DOHH2 (cell line): Measurements from ENCODE around the gene LOXL1.

Experiments used
- H3F3A ChIP-seq: fragments of 200-600 bp; sonication (generic), shearing (Covaris generic); 2 replicates; pipeline ENCODE4 v1.6.0; 2016; ENCODE audit warnings: antibody characterized with exemption, mild to moderate bottlenecking; ENCODE audit not compliant: control insufficient read depth, insufficient read depth
- H3K27ac ChIP-seq: fragments of 200-600 bp; sonication (generic); 2 replicates; pipeline ENCODE4 v1.5.1; 2014; ENCODE audit warnings: low read depth, mild to moderate bottlenecking, low read length, moderate library complexity
- H3K27me3 ChIP-seq: fragments of 200-600 bp; sonication (generic); 2 replicates; pipeline ENCODE4 v1.6.1; 2014; ENCODE audit warnings: mild to moderate bottlenecking, low read length, mixed read lengths; ENCODE audit not compliant: control insufficient read depth
- H3K36me3 ChIP-seq: fragments of 200-600 bp; sonication (generic); 2 replicates; pipeline ENCODE4 v1.6.1; 2014; ENCODE audit warnings: mild to moderate bottlenecking, low read length, moderate library complexity, mixed read lengths; ENCODE audit not compliant: control insufficient read depth
- H3K4me1 ChIP-seq: fragments of 200-600 bp; sonication (generic); 2 replicates; pipeline ENCODE4 v1.6.1; 2014; ENCODE audit warnings: mild to moderate bottlenecking, low read length, mixed read lengths; ENCODE audit not compliant: control insufficient read depth
- H3K4me2 ChIP-seq: fragments of 200-600 bp; sonication (generic); 2 replicates; pipeline ENCODE4 v1.6.0; 2014; ENCODE audit warnings: mild to moderate bottlenecking, low read length, moderate library complexity
- H3K4me3 ChIP-seq: fragments of 200-600 bp; sonication (generic); 2 replicates; pipeline ENCODE4 v1.5.1; 2014; ENCODE audit warnings: mild to moderate bottlenecking, low read length, mixed read lengths
- H3K79me2 ChIP-seq: fragments of 200-600 bp; sonication (generic); 2 replicates; pipeline ENCODE4 v1.6.1; 2014; ENCODE audit warnings: mild to moderate bottlenecking, low read length, mixed read lengths; ENCODE audit not compliant: control insufficient read depth
- H3K9me2 ChIP-seq: fragments of 200-600 bp; sonication (generic); replicated peaks from 2 replicates; pipeline ENCODE4 v1.6.1; 2014; ENCODE audit warnings: mild to moderate bottlenecking, low read length, mixed read lengths; ENCODE audit not compliant: control insufficient read depth
- H3K9me3 ChIP-seq: fragments of 200-600 bp; sonication (generic); 2 replicates; pipeline ENCODE4 v1.6.1; 2014; ENCODE audit warnings: antibody characterized with exemption, low read length, mixed read lengths; ENCODE audit not compliant: control insufficient read depth, insufficient read depth
- H4K20me1 ChIP-seq: fragments of 200-600 bp; sonication (generic); 2 replicates; pipeline ENCODE4 v1.6.0; 2014; ENCODE audit warnings: low read depth, mild to moderate bottlenecking, antibody characterized with exemption, low read length, moderate library complexity; ENCODE audit not compliant: control insufficient read depth, insufficient read depth
- CTCF ChIP-seq: fragments of 200-600 bp; sonication (generic); IDR thresholded peaks from one replicate; pipeline ENCODE4 v1.5.1; 2014; ENCODE audit warnings: antibody characterized with exemption, mild to moderate bottlenecking, low read depth, low read length; ENCODE audit not compliant: poor library complexity, severe bottlenecking
- EZH2phosphoT487 ChIP-seq: fragments of 200-600 bp; sonication (generic); IDR thresholded peaks from 2 replicates; pipeline ENCODE4 v1.6.1; 2017; ENCODE audit warnings: borderline replicate concordance, mild to moderate bottlenecking, antibody characterized with exemption, low read length, moderate library complexity, mixed read lengths

LOXL1 gene

GRCh38 chr15:73899197-73900094, 26.8 kb upstream of the LOXL1 start:
- TF ChIP-seq CTCF (no peak), EZH2phosphoT487 (no peak)
- no peak overlapping the region for H3K4me3 ChIP-seq
- H3K4me2 ChIP-seq, result no peak overlapping the region
- H3K9me2 ChIP-seq, result no peaks in the 10 kb centered on the region
- no peak overlapping the region for H3K27ac ChIP-seq
- no peaks in the 10 kb centered on the region for H3F3A ChIP-seq
- no peaks in the 10 kb centered on the region for H3K79me2 ChIP-seq
- no peaks in the 10 kb centered on the region for H3K36me3 ChIP-seq
- H3K27me3 ChIP-seq, result no peaks in the 10 kb centered on the region
- H3K4me1 ChIP-seq, result no peaks in the 10 kb centered on the region
- H3K9me3 ChIP-seq, result no peaks in the 10 kb centered on the region
- no peaks in the 10 kb centered on the region for H4K20me1 ChIP-seq

- Histone ChIP-seq H3K4me2 (no peak overlapping the region), H3K27ac (no peak overlapping the region)
These were observed 26.1 kb upstream of the LOXL1 start for GRCh38 chr15:73900095-73900712.

GRCh38 chr15:73901126-73901810, 25.0 kb upstream of the LOXL1 start:
- Histone ChIP-seq H3K4me1 (no peaks in the 10 kb centered on the region), H3K27ac (no peak overlapping the region), H3K36me3 (no peaks in the 10 kb centered on the region), H3K79me2 (no peaks in the 10 kb centered on the region), H3K27me3 (0 out of 2 replicates have a peak, but pooled peaks cover 2% of the 10 kb centered on the region), H3F3A (no peaks in the 10 kb centered on the region), H4K20me1 (no peaks in the 10 kb centered on the region), H3K9me3 (no peaks in the 10 kb centered on the region), H3K4me3 (no peak overlapping the region), H3K4me2 (no peak overlapping the region), H3K9me2 (no peaks in the 10 kb centered on the region)
- TF ChIP-seq CTCF, result no peak
- no peak for TF ChIP-seq EZH2phosphoT487

More at GRCh38 chr15:73900095-73900712, 26.1 kb upstream of the LOXL1 start:
- no peaks in the 10 kb centered on the region for H3K9me3 ChIP-seq
- no peaks in the 10 kb centered on the region for H3F3A ChIP-seq
- no peaks in the 10 kb centered on the region for H3K36me3 ChIP-seq
- TF ChIP-seq CTCF (no peak), EZH2phosphoT487 (no peak)
- H4K20me1 ChIP-seq, result no peaks in the 10 kb centered on the region
- H3K9me2 ChIP-seq, result no peaks in the 10 kb centered on the region
- H3K27me3 ChIP-seq, result no peaks in the 10 kb centered on the region
- H3K79me2 ChIP-seq, result no peaks in the 10 kb centered on the region
- H3K4me1 ChIP-seq, result no peaks in the 10 kb centered on the region
- H3K4me3 ChIP-seq, result no peak overlapping the region
